SW 1271 (cell line): ENCODE results near the gene FRMD4A.
"Not testable (repeated sequence)": the region's sequence is repeated elsewhere in the genome, so short reads cannot be mapped to it uniquely, and the experiment has no call there.

ENCODE experiments used
- DNase-seq, 2 experiments: peaks; one replicate each; lab custom pipeline; 2025; lab: John Stamatoyannopoulos, UW

FRMD4A gene

DNA sequence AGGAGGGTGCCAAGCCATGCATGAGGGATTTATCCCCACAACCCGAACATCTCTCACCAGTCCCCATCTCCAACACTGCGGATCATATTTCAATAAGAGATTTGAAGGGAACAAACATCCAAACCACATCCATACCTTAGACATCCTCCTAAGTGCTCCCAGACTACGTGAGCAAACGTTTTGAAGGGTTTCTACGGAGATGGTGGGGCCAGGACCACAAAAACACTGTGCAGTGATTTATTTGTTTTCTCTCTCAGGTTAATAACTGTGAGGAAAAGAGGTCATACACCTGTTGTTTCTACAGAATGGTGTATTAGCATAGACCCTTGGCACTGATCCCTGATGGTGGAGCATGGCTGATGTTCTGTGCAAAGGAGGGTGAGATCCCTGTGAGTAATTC, 277.8 kb downstream of the FRMD4A start:
- DNase-seq: no peak

DNA sequence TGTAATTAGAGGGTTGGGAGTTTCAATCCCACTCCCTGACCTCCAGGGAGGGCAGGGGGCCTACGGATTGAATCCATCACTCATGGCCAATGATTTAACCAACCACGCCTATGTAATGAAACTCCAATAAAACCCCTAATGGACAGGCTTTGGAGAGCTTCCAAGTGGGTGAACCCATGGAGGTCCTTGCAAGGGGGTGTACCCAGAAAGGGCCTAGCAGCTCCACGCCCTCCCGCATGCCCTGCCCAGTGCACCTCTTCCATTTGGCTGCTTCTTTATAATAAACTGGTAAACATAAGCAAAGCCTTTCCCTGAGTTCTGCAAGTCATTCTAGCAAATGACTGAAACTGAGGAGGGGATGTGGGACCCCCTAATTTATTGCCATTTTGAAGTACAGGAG, 280.1 kb downstream of the FRMD4A start:
- no peak for DNase-seq

DNA sequence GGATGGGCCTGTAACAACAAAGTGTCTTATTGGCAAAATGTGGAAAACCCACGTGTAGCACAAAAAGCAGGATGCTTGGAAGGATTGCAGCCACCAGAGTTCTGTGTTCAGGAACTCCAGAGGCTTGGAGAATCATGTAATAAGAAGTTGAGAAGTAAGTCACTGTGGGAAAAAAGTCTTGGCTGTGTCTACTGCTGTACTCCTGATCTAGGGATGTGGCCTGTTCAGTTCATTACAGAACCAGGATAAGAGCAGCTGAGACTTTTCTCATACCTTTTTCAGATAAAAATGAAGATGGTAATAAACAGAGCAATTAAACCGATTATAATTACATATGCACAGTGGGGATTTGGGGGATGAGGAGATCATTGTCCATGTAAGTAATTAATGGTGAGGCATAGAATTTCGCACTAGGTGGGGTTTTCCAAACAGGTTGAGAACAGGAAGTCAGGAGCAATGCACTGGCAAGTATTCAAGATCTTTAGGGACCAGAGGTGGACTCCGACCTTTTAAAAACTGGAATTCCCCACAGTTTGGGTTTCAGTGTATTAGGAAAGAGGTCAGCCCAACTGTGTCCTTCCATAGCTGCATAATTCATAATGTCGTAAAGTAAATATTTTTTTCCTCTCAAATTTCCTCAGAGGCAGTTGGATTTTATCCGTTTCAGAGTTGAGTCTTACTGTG, 281.7 kb downstream of the FRMD4A start:
- DNase-seq: no peak

DNA sequence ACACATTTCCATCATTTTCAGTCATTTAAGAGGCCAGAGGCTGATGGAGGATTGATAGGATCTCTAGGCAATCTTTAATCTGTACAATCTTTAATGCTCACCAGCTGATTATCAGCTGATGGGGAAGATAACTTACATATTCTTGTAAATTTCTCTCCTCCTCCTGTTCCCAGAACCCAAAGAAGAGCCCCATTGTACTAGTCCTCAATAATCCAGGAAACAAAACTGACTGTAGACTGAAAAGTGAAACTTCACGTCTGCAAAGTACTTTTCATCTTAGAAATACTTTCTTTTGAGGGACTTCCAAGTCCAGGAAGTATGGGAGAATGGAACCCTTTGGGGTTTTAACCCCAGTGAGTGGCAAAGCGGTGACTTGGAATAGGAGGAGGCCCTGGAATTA, 283.3 kb downstream of the FRMD4A start:
- DNase-seq: no peak

DNA sequence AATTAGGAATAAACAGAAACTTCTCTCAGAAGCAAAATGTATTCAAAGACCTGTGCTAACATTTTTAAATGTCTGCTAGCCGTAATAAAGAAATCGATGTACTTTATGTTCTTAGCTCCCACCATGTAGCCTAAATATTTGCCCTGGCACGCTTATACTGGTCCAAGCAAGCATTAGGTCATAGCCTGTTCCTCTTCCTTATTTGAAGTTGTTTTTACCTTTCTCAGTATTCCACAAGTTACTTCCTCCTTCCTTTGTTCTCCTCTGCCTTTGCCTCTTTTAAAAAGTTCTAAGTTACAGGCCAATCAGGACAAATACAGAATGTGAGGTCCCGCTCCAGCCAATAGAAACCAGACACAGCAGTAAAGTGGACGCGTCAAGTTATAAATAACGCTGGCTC, 288.7 kb downstream of the FRMD4A start:
- not testable (repeated sequence) for DNase-seq

DNA sequence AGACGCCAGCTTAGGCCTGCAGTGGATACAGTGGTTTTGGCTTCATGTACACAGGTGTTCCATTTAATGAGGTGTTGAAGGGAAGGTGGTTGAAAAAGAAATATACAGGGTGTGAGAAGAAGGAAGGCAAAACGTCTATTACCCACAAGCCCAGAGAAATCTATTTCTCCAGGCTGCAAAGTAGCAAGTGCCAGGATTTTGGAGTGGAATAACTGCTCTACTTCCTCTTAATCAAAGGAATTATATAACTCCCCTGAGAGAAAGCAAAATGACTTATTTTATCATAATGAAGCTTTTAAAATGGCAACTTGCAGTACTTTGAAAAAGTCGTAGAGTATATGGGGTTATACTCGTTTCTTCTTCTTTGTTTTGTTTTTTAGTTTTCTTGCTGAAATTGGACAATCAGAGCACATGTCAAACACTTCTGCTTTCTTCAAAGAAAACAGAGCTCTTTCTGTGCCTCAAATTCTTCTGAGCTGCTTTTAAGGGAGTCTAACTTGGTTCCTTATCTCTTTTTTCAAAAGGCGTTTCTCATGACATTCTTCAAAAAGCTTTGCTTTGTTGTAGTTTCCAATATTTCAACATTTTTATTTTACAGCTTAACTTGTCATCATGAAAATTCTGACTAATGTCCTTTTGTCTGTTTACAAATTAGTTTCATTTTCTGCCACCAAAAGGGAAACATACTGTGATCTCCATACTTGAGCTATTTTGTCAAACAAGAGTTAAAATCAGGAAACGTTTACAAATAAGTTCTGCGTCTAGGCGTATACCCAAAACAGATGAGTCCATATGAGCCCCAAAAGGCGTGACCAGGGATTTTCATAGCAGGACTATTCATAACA, 289.7 kb downstream of the FRMD4A start:
- no peak for DNase-seq

DNA sequence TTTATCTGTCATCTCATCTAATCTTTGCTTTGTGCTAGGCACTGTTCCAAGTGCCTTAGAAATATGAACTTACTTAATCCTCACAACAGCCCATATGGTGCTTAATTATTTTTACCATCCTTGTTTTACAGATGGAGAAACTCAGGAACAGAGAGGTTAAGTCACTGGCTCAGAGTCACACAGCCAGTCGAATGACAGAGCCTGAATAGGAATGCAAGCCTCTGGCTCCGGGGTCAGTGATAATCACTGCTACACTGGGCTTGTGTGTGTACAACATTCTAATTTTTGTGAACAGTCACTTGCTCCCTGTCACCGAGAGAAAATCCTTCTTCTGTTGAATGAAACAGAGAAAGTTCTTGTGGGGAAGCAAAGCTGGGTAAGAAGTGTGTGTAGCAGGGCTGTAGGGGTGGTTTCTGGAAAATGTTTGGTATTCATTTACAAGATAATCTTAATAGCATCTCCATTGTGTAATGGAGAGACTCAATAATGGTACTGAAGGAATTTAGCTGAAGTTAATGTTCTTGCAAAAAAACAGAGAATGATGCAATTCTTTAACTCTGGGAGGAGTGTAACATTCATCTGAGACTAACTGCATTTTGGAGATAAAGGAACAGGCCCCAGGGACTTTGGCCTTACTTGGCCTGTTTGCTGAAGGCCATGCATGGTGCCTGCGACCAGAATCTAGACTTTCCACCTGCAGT, 290.6 kb downstream of the FRMD4A start:
- DNase-seq: no peak

DNA sequence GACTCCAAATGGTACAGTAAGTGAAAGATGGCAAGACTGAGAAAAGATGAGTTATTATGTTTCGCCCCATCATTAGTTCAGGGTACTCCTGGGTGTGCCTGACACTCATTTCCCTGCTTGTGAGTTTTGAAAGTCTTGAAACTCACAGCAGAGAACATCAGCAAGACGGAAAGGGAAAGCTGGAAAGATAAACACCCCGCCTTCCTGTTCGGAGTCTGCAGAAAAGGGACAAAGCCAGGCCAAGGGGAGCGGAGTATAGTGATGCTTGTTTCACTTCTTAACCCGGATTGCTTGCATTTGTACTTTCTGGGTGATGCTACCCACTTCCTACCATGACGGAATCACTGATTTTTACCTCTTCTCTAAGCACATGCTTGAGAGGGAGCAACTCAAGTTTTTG, 294.5 kb downstream of the FRMD4A start:
- no peak for DNase-seq

DNA sequence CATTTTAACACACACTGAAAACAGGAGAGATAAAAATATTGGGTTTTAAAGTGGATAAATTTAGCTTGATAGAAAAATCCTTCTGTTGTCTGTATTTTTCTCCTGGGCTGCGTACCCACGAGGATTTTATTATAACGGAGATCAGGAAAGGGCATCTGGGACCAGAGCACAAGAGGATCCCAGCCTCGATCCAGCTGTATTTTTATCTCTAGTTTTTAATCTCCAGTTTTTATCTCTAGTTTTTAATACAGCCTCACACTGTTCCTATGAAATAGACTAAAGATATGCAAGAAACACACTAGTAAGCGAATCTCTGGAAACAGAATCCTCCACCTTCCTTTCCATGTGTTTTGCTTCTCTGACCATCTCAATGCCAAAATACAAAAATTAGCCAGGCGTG, 295.2 kb downstream of the FRMD4A start:
- no peak for DNase-seq

DNA sequence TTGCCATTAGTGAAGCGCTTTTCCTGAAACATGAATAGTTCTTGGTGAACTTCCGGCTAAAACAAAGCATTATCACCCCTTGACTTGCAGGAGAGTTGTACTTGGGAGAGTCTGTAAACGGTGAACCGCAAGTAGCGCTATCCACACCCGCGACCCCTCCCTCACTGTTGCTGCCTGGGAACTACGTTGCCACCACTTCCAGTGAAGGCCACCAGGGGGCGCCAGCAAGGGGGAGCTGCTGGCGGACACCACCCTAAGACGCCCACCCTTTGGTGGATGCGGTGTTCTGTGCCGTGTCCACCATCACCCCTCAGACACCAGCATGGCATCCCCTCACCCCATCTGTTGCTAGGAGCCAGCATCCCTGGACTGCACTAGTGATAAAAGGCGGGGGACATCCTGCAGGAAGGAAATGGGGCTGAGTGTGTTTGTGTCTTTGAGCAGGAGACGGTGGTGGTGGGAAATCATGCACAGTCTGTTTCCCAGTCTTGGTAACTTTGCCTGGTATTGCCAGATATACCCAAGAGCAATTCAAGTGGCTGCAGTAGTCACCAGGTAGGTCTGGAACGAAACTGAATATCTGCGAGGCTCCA, 298.2 kb downstream of the FRMD4A start:
- DNase-seq: no peak

DNA sequence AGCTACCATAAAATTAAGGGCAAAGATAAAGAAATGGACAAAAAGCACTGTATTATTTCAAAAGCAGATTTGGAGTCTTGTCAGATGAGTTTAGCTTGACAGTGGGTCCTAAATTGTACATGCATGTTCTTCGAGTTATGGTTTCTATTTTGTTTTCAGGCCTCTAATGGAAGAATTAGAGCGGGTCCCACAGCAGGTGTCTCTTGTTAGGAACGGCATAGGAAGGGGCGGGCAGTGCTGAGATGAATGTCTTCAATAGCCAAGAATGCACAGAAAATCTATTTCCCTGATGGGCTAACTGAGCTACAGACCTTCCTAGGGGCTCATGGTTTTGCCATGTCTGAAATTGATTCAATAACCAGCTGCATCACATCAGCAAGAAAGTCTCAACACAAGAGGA, 304.4 kb downstream of the FRMD4A start:
- no peak for DNase-seq

DNA sequence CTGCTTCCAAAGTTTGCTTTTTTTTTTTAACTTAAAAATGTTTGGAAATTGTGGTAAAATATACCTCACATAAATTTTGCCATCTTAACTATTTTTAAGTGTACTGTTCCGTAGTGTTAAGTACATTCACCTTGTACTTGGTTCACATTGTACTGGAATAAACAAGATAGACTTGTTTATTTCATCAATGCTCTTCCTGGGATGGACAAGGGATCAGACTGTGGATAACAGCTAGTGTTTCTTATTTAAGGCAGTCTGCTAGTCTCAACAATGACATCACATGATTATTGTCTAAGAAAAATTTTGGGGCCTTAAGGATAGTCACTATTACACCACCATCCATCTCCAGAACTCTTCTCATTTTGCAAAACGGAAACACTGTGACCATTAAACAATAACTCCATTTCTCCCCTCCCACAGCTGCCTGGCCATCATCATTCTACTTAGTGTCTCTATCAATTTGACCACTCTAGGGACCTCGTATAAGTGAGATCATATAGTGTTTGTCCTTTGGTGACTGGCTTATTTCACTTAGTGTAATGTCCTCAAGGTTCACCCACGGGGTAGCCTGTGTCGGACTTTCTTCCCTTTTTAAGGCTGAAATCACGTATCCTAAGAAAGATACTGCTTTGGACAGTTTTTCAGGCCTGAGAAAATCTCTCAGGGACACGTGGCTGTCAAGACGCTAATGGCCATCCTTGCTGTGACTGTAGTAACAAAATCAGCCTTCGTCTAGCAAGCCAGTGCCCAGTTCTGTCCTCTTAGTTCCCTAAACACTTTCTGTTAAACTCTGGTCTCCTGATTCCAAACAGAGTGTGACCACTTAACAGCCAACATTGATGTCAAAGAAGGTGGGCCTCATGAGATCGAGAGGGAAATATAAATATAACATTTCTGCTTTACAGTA, 305.2 kb downstream of the FRMD4A start:
- no peak for DNase-seq

DNA sequence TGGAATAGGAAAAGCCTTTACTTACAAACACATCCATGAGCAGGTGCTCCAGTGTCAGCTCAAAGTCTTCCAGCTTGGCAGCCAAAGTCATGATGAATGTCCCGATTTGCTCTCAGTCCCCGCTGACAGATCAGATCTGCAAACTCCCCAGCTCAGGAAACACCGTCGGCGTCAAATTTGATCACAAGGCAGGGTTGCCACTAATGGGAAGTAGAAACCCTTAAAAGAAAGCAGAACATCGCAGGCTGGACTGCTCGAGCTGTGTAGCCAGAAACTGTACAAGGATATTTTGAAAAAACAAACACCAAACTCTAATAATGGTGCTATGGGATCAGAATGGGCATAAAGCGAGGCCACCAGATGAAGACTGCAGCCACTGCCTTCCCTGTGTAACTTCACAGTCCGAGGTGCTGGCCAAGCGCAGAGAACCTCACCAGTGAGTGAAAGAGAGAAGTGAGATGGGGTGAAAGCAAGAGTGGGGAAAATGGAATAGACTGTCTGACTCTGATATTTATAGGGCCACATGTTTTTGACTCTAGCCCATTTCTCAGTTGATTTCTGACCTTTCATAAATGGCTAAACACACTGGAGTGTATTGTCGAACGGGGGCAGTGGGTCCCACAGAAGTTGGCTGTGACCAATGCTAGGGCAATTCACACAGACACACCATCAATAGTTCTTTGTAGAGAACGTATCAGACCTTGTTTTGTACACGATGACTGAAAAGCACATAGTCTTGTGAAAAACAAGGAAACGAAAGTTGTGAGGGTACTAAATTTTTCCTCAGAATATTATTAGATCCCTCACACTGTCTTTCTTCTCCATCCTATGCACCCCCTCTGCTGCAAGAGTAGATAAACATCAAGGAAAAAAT, 306.2 kb downstream of the FRMD4A start:
- DNase-seq: no peak

DNA sequence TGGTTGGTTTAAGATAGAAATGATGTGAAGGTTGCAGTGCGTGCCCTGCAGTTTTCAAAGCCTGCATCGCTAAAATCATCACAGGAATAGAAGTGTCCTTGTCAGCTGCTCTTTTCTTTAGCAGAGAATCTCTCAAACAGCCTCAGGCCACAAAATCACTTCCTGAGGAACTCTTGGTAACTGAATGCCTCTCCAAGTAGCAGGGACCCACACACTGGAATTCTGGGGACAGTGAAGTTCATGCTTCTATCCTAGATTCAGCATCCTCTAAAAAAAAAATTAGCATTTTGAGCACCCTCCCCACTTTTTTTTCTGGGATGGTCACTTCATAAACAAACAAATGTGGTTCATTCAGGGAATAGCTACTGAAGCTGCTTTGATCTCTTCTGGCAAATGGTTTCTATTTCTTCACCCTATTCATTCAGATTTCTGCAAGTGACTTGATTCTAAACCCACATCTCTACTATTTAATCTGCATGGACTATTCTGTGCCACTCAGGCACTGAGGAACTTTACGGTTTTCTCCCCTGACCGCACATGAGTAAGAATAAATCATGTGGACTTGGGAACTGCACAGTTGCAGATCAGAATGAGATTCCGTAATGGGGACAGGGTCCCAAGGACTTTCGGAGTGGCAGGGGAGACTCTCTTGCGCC, 306.9 kb downstream of the FRMD4A start:
- DNase-seq: no peak

DNA sequence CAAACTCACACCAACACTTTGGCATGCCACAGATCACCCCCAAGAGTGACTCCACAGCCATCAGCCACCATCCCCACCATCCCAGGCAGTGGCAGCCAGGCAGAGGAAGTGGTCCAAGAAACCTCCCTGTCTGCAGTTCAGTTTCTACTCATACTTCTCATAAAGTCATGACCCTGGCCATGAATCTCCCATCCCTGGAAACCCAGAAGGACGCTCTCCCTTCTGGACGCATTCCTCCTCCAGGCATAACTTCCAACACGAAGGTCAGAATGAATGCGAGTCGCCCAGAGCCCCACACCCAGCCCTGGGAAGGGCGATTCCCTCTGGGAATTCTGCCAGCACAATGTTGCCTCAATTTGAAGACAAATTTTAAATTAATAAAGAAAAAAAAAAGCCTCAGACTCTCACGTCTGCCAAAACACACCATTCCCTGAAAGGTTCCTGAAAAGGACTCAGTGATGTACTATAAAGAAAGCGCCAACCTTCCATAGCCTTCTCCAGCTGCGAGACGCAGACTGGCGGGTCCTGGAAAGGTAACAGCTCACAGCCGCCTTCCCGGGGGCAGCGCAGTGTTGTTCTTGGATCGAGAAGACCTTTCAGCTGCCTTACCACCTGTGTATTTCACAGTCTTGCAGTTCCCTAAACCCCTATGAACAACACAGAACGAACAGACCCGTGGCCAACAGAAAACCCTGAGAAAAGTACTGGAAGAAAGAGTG, 307.6 kb downstream of the FRMD4A start:
- no peak for DNase-seq

DNA sequence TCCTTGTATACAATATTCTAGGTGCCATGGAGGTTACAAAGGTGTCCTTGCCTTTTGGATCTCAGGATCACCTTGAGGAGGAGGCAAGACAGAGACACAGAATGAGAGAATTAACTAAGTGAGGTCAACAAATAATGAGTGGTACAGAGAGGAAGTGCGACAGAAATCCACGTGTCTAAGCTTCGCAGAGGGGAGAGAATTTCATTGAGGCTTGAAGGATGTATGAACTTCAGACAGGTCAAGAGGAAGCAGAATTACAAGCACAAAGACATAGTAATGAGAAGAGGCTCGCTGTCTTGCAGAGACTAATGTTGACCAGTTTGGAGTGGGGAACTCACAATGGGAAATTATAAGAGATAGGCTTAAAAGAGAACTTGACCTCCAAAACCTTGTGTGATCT, 308.7 kb downstream of the FRMD4A start:
- no peak for DNase-seq

DNA sequence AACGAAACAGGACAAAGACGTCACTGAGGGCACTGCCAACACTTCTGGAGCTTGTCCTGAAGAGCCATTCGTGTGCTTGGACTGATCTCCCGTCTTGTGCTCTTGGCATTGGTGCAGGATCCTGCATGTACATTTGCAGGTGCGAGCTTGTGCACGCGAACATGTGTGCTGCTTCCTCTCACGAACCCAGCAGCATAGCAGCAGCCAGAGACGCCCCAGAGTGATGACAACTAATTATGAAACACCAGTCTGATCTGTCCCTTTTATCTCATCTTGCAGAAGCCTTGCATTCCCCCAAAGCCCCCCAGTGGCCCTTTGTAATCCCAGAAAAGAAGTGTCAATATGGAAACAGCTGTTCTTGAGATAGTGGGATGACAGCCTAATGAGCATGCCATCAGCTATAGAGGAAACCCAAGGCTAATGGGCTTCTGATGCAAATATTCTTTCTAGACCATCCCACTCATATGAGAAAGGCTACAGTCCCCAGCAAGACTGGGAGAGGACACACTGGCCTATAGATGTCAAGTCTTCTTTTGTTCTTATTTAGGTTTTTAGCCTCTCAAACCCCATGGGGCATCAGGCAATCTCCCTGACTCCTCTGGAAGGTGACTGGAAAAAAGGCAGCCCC, 310.6 kb downstream of the FRMD4A start:
- no peak for DNase-seq

DNA sequence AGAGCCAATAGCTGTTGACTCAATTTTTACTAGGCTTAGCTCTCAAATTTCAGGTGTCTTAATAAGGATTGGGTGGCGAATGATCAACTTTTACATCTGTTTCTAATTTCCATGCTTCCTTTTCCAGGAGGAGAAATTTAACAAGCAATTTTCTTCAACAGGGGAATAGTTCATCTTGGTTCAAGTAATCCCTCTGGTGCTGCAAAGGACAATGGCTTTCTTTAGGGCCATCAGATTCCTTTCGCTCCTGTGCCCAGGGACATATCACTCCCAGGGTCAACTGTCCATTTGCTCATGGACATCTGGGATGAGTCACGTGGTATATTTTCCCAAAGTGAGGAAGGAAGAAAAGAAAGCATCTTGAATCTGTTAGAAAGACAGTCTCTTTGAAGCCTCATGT, 313.3 kb downstream of the FRMD4A start:
- no peak for DNase-seq

DNA sequence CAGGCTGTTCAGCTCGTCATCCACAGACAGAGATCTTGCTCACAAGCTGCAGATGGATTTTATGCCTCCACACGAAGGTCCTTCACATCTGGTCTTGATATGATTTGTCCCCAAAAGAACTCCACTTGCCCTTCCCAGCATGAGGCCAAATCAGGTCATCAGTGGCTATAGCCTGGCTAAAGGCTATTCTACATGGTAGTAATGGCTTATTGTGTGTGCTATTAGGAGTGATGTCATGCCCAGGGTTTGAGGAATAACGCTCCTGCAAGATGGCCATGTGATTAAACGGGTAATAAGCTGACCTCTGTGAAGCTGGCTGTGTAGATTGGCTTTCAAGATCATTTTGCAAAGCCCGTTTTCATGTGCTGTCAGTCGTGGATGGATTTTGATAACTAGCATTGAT, 313.8 kb downstream of the FRMD4A start:
- no peak for DNase-seq
